Trophoblast cell (in vitro differentiated cells and primary cell): ENCODE data around the gene STAB1. TPM values are rescaled to one million over a fixed set of nuclear protein-coding genes. Genes with fewer than 3 reads are reported as not detected.
A peak's percentile ranks its signal among the peaks of the same experiment; 100 is the strongest.

Experiments
- DNase-seq, 2 donors: peaks; one replicate each; pipeline ENCODE4 v3.0.0-alpha.2; 2016
- H2AFZ ChIP-seq: 2 replicates; pipeline ENCODE4 v1.6.1; 2013; ENCODE audit warnings: low read length, moderate library complexity, mild to moderate bottlenecking; ENCODE audit not compliant: insufficient read depth, poor library complexity
- H2AK5ac ChIP-seq: 2 replicates; pipeline ENCODE4 v1.6.1; 2013; ENCODE audit warnings: mild to moderate bottlenecking, low read length
- H2BK120ac ChIP-seq: 2 replicates; pipeline ENCODE4 v1.6.1; 2013; ENCODE audit warnings: low read length, mild to moderate bottlenecking, moderate library complexity; ENCODE audit not compliant: insufficient read depth, poor library complexity
- H2BK12ac ChIP-seq: 2 replicates; pipeline ENCODE4 v1.6.1; 2013; ENCODE audit warnings: mild to moderate bottlenecking, low read length, moderate library complexity
- H2BK5ac ChIP-seq: 2 replicates; pipeline ENCODE4 v1.6.1; 2013; ENCODE audit warnings: low read length, low read depth, moderate library complexity, mild to moderate bottlenecking; ENCODE audit not compliant: poor library complexity
- H3K14ac ChIP-seq: 2 replicates; pipeline ENCODE4 v1.6.1; 2013; ENCODE audit warnings: mild to moderate bottlenecking, low read length
- H3K18ac ChIP-seq: 2 replicates; pipeline ENCODE4 v1.6.1; 2013; ENCODE audit warnings: mild to moderate bottlenecking, low read length
- H3K23ac ChIP-seq: 2 replicates; pipeline ENCODE4 v1.6.1; 2013; ENCODE audit warnings: low read length
- H3K27ac ChIP-seq: 2 replicates; pipeline ENCODE4 v1.5.1; 2013; ENCODE audit warnings: low read depth, mild to moderate bottlenecking, inconsistent platforms, low read length, moderate library complexity
- H3K27me3 ChIP-seq: 2 replicates; pipeline ENCODE4 v1.6.1; 2013; ENCODE audit warnings: inconsistent platforms, mild to moderate bottlenecking, low read length, moderate library complexity; ENCODE audit not compliant: insufficient read depth
- H3K36me3 ChIP-seq, 2 experiments: 1 replicate in 1 of 2; 2 replicates in 1 of 2; pipeline ENCODE4 v1.6.1; 2013; ENCODE audit warnings: low read length in 2 of 2, mild to moderate bottlenecking in 2 of 2, moderate library complexity in 1 of 2; ENCODE audit not compliant: insufficient read depth in 2 of 2, control insufficient read depth in 1 of 2
- H3K4ac ChIP-seq: 2 replicates; pipeline ENCODE4 v1.6.1; 2013; ENCODE audit warnings: low read depth, mild to moderate bottlenecking, low read length, moderate library complexity
- H3K4me1 ChIP-seq, 2 experiments: 1 replicate in 1 of 2; 2 replicates in 1 of 2; pipeline ENCODE4 v1.6.1; 2013; ENCODE audit warnings: low read length in 2 of 2, mild to moderate bottlenecking in 2 of 2, moderate library complexity in 1 of 2; ENCODE audit not compliant: insufficient read depth in 2 of 2, control insufficient read depth in 1 of 2
- H3K4me2 ChIP-seq: 2 replicates; pipeline ENCODE4 v1.6.1; 2013; ENCODE audit warnings: inconsistent platforms, mild to moderate bottlenecking, low read length, moderate library complexity
- H3K4me3 ChIP-seq: 2 replicates; pipeline ENCODE4 v1.5.1; 2013; ENCODE audit warnings: mild to moderate bottlenecking, low read depth, low read length, inconsistent platforms
- H3K79me1 ChIP-seq: one replicate; pipeline ENCODE4 v1.6.1; 2013; ENCODE audit warnings: low read length
- H3K79me2 ChIP-seq: 2 replicates; pipeline ENCODE4 v1.6.1; 2013; ENCODE audit warnings: low read length, mild to moderate bottlenecking; ENCODE audit not compliant: control insufficient read depth, insufficient read depth, poor library complexity
- H3K9ac ChIP-seq: 2 replicates; pipeline ENCODE4 v1.6.1; 2013; ENCODE audit warnings: mild to moderate bottlenecking, low read length
- H3K9me3 ChIP-seq: 2 replicates; pipeline ENCODE4 v1.6.1; 2013; ENCODE audit warnings: low read depth, mild to moderate bottlenecking, control low read depth, inconsistent platforms, low read length; ENCODE audit not compliant: insufficient read depth
- H4K12ac ChIP-seq: 2 replicates; pipeline ENCODE4 v1.6.1; 2013; ENCODE audit warnings: low read depth, mild to moderate bottlenecking, low read length, moderate library complexity
- H4K8ac ChIP-seq: 2 replicates; pipeline ENCODE4 v1.6.1; 2013; ENCODE audit warnings: low read depth, mild to moderate bottlenecking, low read length, moderate library complexity
- H4K91ac ChIP-seq: one replicate; pipeline ENCODE4 v1.6.1; 2013; ENCODE audit warnings: low read depth, mild to moderate bottlenecking, low read length, moderate library complexity
- WGBS: extraction: QIAGEN DNeasy Blood & Tissue Kit; methylation state at CpG from one replicate; pipeline ENCODE4 v1.1.7; 2013; ENCODE audit warnings: missing lambda C conversion rate; ENCODE audit not compliant: insufficient read length, insufficient coverage; ENCODE audit errors: extremely low coverage; 5-methylcytosine and 5-hydroxymethylcytosine counted together
- polyA plus RNA-seq: library from polyadenylated mRNA; stranded (reverse); fragments of 200-250 nt; gene quantifications from 2 replicates; pipeline ENCODE4 v1.2.3, GENCODE V29; 2013

Gene STAB1
- 0.14 and 0.19 TPM in 2 replicates for polyA plus RNA-seq

GRCh38 chr3:52494886-52495495 is at the start of gene STAB1:
Gene STAB1, plus strand, starts transcription at chr3:52495338. Its CDS starts 76 bp downstream, at chr3:52495414.
- no peak for DNase-seq
- Histone ChIP-seq H3K79me1 (no peaks in the 10 kb centered on the region), H4K12ac (no peak within 1 kb of the TSS), H3K4ac (no peak within 1 kb of the TSS), H3K14ac (no peak within 1 kb of the TSS), H2AK5ac (no peak within 1 kb of the TSS), H3K23ac (no peak within 1 kb of the TSS), H3K27ac (no peak within 1 kb of the TSS), H3K9ac (no peak within 1 kb of the TSS), H2BK120ac (no peak within 1 kb of the TSS), H2AFZ (no peak within 1 kb of the TSS), H2BK12ac (no peak within 1 kb of the TSS), H3K4me1 (no peaks in the 10 kb centered on the region), H4K8ac (no peak within 1 kb of the TSS), H2BK5ac (no peak within 1 kb of the TSS), H3K27me3 (no peaks in the 10 kb centered on the region), H4K91ac (no peak within 1 kb of the TSS), H3K4me3 (no peak within 1 kb of the TSS), H3K9me3 (no peaks in the 10 kb centered on the region), H3K79me2 (no peaks in the 10 kb centered on the region), H3K36me3 (peaks cover 32 to 36% of the 10 kb centered on the region in 2 experiments), H3K18ac (no peak within 1 kb of the TSS), H3K4me2 (no peak within 1 kb of the TSS)
- WGBS: no CpG with 5 or more reads among the region's 25 CpGs

- Histone ChIP-seq H3K79me2 (no peaks in the 10 kb centered on the region), H3K27ac (no peak overlapping the region), H2BK12ac (no peak overlapping the region), H3K14ac (no peak overlapping the region), H3K9ac (no peak overlapping the region), H4K8ac (no peak overlapping the region), H3K18ac (no peak overlapping the region), H3K4ac (no peak overlapping the region), H4K91ac (no peak overlapping the region), H4K12ac (no peak overlapping the region), H3K79me1 (no peaks in the 10 kb centered on the region), H3K23ac (no peak overlapping the region), H3K36me3 (no peaks in the 10 kb centered on the region), H3K9me3 (peaks cover 3% of the 10 kb centered on the region), H2AK5ac (no peak overlapping the region), H3K4me3 (no peak overlapping the region), H2BK120ac (no peak overlapping the region), H2BK5ac (no peak overlapping the region), H2AFZ (no peak overlapping the region), H3K27me3 (no peaks in the 10 kb centered on the region), H3K4me2 (no peak overlapping the region), H3K4me1 (peaks cover 8 to 13% of the 10 kb centered on the region in 2 experiments)
- WGBS: no CpG with 5 or more reads among the region's 4 CpGs
- DNase-seq: no peak
Measured at GRCh38 chr3:52446042-52446441, 49.1 kb upstream of the STAB1 start.

GRCh38 chr3:52446631-52447511 is 48.3 kb upstream of the STAB1 start:
- Histone ChIP-seq H3K27me3 (no peaks in the 10 kb centered on the region), H3K18ac (no peak overlapping the region), H4K12ac (no peak overlapping the region), H3K4me2 (no peak overlapping the region), H4K8ac (no peak overlapping the region), H3K14ac (no peak overlapping the region), H3K9ac (no peak overlapping the region), H3K27ac (no peak overlapping the region), H3K23ac (no peak overlapping the region), H3K79me1 (no peaks in the 10 kb centered on the region), H3K4ac (no peak overlapping the region), H3K4me3 (peak overlapping the region; percentile 5), H2BK5ac (no peak overlapping the region), H4K91ac (no peak overlapping the region), H3K9me3 (peaks cover 3% of the 10 kb centered on the region), H3K4me1 (peaks cover 11 to 16% of the 10 kb centered on the region in 2 experiments), H2BK12ac (no peak overlapping the region), H2BK120ac (no peak overlapping the region), H2AFZ (no peak overlapping the region), H3K79me2 (no peaks in the 10 kb centered on the region), H3K36me3 (no peaks in the 10 kb centered on the region), H2AK5ac (no peak overlapping the region)
- WGBS: no CpG with 5 or more reads among the region's 13 CpGs
- peak; percentile 50 to 79 for DNase-seq

- Histone ChIP-seq H2AFZ (no peak overlapping the region), H3K4me1 (peaks cover 11 to 16% of the 10 kb centered on the region in 2 experiments), H3K14ac (no peak overlapping the region), H3K9ac (no peak overlapping the region), H3K79me1 (no peaks in the 10 kb centered on the region), H3K4ac (no peak overlapping the region), H3K36me3 (no peaks in the 10 kb centered on the region), H3K27me3 (no peaks in the 10 kb centered on the region), H4K91ac (no peak overlapping the region), H4K8ac (no peak overlapping the region), H2BK12ac (no peak overlapping the region), H3K18ac (no peak overlapping the region), H3K23ac (no peak overlapping the region), H3K9me3 (peaks cover 3% of the 10 kb centered on the region), H3K27ac (no peak overlapping the region), H3K79me2 (no peaks in the 10 kb centered on the region), H3K4me3 (no peak overlapping the region), H2BK120ac (no peak overlapping the region), H2AK5ac (no peak overlapping the region), H4K12ac (no peak overlapping the region), H3K4me2 (no peak overlapping the region), H2BK5ac (no peak overlapping the region)
- DNase-seq: no peak
- WGBS: no CpG with 5 or more reads among the region's 12 CpGs
Measured at GRCh38 chr3:52447512-52448355, 47.4 kb upstream of the STAB1 start.
